H1 (cell line): Measurements from ENCODE around the gene ABL2. TPM values are rescaled to one million over a fixed set of nuclear protein-coding genes. Genes with fewer than 3 reads are reported as not detected.
A peak's percentile ranks its signal among the peaks of the same experiment; 100 is the strongest.

Source experiments
- CTCF ChIA-PET: fragments of 300-600 bp; sonication (Branson Sonifier 250); formaldehyde crosslinking; loops from one replicate; lab custom pipeline; 2021; ENCODE audit not compliant: partially characterized antibody; lab: Charles Lee
- POLR2A ChIA-PET: fragments of 300-600 bp; sonication (Branson Sonifier 250); formaldehyde crosslinking; loops from one replicate; lab custom pipeline; 2021; ENCODE audit warnings: inconsistent platforms; ENCODE audit not compliant: partially characterized antibody; lab: Charles Lee
- DNase-seq, 2 experiments: peaks; one replicate each; pipeline versions ENCODE4 v3.0.0 to v3.0.0-alpha.2; 2010 to 2022; ENCODE audit warnings: low spot score in 2 of 2, low read depth in 1 of 2, mixed read lengths in 1 of 2
- FAIRE-seq: peaks from 2 replicates; lab custom pipeline; 2011; peaks lifted over from hg19 to GRCh38; lab: Jason Lieb, UNC
- H2AFZ ChIP-seq: 2 replicates; pipeline ENCODE4 v1.8.1; 2012; ENCODE audit warnings: low read length, inconsistent platforms
- H2AK5ac ChIP-seq: 2 replicates; pipeline ENCODE4 v1.6.1; 2013; ENCODE audit warnings: low read depth, low read length
- H2BK120ac ChIP-seq: replicated peaks from 2 replicates; pipeline ENCODE3; 2013; ENCODE audit warnings: low read depth, low read length, inconsistent platforms
- H2BK12ac ChIP-seq: 2 replicates; pipeline ENCODE4 v1.6.1; 2013; ENCODE audit warnings: low read depth, low read length
- H2BK15ac ChIP-seq: 2 replicates; pipeline ENCODE4 v1.6.1; 2013; ENCODE audit warnings: low read length
- H2BK20ac ChIP-seq: 2 replicates; pipeline ENCODE4 v1.6.1; 2013; ENCODE audit warnings: low read length
- H2BK5ac ChIP-seq: 2 replicates; pipeline ENCODE4 v1.6.1; 2013; ENCODE audit warnings: low read depth, low read length
- H3K14ac ChIP-seq: 2 replicates; pipeline ENCODE4 v1.6.1; 2013; ENCODE audit warnings: inconsistent platforms; ENCODE audit not compliant: insufficient read length
- H3K18ac ChIP-seq: 2 replicates; pipeline ENCODE4 v1.6.1; 2013; ENCODE audit warnings: low read length; ENCODE audit errors: extremely low read depth
- H3K23ac ChIP-seq: 2 replicates; pipeline ENCODE4 v1.6.1; 2013; ENCODE audit warnings: inconsistent platforms; ENCODE audit not compliant: insufficient read length
- H3K23me2 ChIP-seq: 2 replicates; pipeline ENCODE4 v1.6.1; 2013; ENCODE audit warnings: low read depth, low read length
- H3K27ac ChIP-seq: 2 replicates; pipeline ENCODE4 v1.6.1; 2011; ENCODE audit warnings: low read depth, low read length, inconsistent platforms
- H3K27me3 ChIP-seq, 4 experiments: replicated peaks in 1 of 4; 1 replicate in 1 of 4; 2 replicates in 3 of 4; pipeline versions ENCODE4 v1.6.1 to v1.8.1; 2011 to 2013; ENCODE audit warnings: low read length in 3 of 4, mild to moderate bottlenecking in 3 of 4, inconsistent platforms in 2 of 4, mixed read lengths in 2 of 4, moderate library complexity in 1 of 4; ENCODE audit not compliant: control insufficient read depth in 3 of 4, insufficient read depth in 3 of 4; ENCODE audit errors: extremely low read depth in 1 of 4
- H3K36me3 ChIP-seq, 4 experiments: 2 replicates each; pipeline versions ENCODE4 v1.6.1 to v1.8.1; 2011 to 2013; ENCODE audit warnings: mild to moderate bottlenecking in 4 of 4, low read length in 3 of 4, moderate library complexity in 2 of 4, control low read depth in 1 of 4, inconsistent platforms in 1 of 4; ENCODE audit not compliant: insufficient read depth in 4 of 4, control insufficient read depth in 2 of 4
- H3K4ac ChIP-seq: replicated peaks from 2 replicates; pipeline ENCODE3; 2013; ENCODE audit warnings: low read length, low read depth, mixed read lengths, inconsistent platforms; ENCODE audit not compliant: insufficient read length
- H3K4me1 ChIP-seq, 4 experiments: replicated peaks in 1 of 4; 1 replicate in 1 of 4; 2 replicates in 3 of 4; pipeline versions ENCODE4 v1.6.1 to v1.8.1; 2011 to 2013; ENCODE audit warnings: low read length in 3 of 4, inconsistent platforms in 2 of 4, mixed read lengths in 1 of 4; ENCODE audit not compliant: insufficient read depth in 4 of 4, control insufficient read depth in 3 of 4
- H3K4me2 ChIP-seq, 2 experiments: 2 replicates each; pipeline versions ENCODE4 v1.6.1 to v1.8.1; 2011 to 2013; ENCODE audit warnings: low read depth in 2 of 2, low read length in 2 of 2, control low read depth in 1 of 2, inconsistent platforms in 1 of 2, mild to moderate bottlenecking in 1 of 2; ENCODE audit not compliant: insufficient read depth in 1 of 2
- H3K4me3 ChIP-seq, 4 experiments: fragments of 200-600, 300-600 bp in 1 of 4; sonication (generic), shearing (Covaris generic), sonication (Bioruptor Twin) in 1 of 4; 2 replicates each; pipeline versions ENCODE4 v1.5.1 to v1.8.1; 2011 to 2016; ENCODE audit warnings: low read length in 4 of 4, low read depth in 3 of 4, control low read depth in 2 of 4, inconsistent platforms in 2 of 4, mild to moderate bottlenecking in 2 of 4, mixed read lengths in 1 of 4, moderate library complexity in 1 of 4; ENCODE audit not compliant: insufficient read depth in 2 of 4; ENCODE audit errors: extremely low read depth in 1 of 4
- H3K56ac ChIP-seq: replicated peaks from 2 replicates; pipeline ENCODE3; 2013; ENCODE audit warnings: low read depth, mild to moderate bottlenecking, mixed read lengths, low read length, inconsistent platforms; ENCODE audit not compliant: insufficient read length
- H3K79me1 ChIP-seq: 2 replicates; pipeline ENCODE4 v1.6.1; 2013; ENCODE audit warnings: low read depth, low read length, control low read depth
- H3K79me2 ChIP-seq, 2 experiments: 2 replicates each; pipeline versions ENCODE4 v1.6.1 to v1.8.1; 2012 to 2013; ENCODE audit warnings: low read length in 2 of 2, mild to moderate bottlenecking in 2 of 2, inconsistent platforms in 1 of 2; ENCODE audit not compliant: insufficient read depth in 2 of 2, control insufficient read depth in 1 of 2
- H3K9ac ChIP-seq, 4 experiments: replicated peaks in 1 of 4; 1 replicate in 1 of 4; 2 replicates in 3 of 4; pipeline versions ENCODE4 v1.6.1 to v1.8.1; 2011 to 2013; ENCODE audit warnings: low read depth in 3 of 4, low read length in 3 of 4, control low read depth in 2 of 4, mild to moderate bottlenecking in 2 of 4, moderate library complexity in 2 of 4, inconsistent platforms in 1 of 4; ENCODE audit errors: extremely low read depth in 1 of 4
- H3K9me3 ChIP-seq, 2 experiments: 2 replicates each; pipeline versions ENCODE4 v1.6.1 to v1.8.1; 2012 to 2013; ENCODE audit warnings: mild to moderate bottlenecking in 2 of 2, moderate library complexity in 2 of 2, control low read depth in 1 of 2, inconsistent platforms in 1 of 2, low read depth in 1 of 2, low read length in 1 of 2, mixed read lengths in 1 of 2; ENCODE audit not compliant: insufficient read depth in 2 of 2
- H4K20me1 ChIP-seq, 2 experiments: replicated peaks in 1 of 2; 2 replicates each; pipeline versions ENCODE3 to v1.8.1; 2011 to 2013; ENCODE audit warnings: inconsistent platforms in 2 of 2, low read length in 2 of 2, mild to moderate bottlenecking in 1 of 2; ENCODE audit not compliant: insufficient read depth in 2 of 2, control insufficient read depth in 1 of 2
- H4K5ac ChIP-seq: 2 replicates; pipeline ENCODE4 v1.6.1; 2013; ENCODE audit warnings: low read length, low read depth, mixed read lengths, inconsistent platforms; ENCODE audit not compliant: insufficient read length
- H4K8ac ChIP-seq: 2 replicates; pipeline ENCODE4 v1.8.0; 2013; ENCODE audit warnings: mild to moderate bottlenecking, moderate library complexity, low read length, inconsistent platforms; ENCODE audit not compliant: insufficient read depth; ENCODE audit errors: extremely low read depth
- H4K91ac ChIP-seq: replicated peaks from 2 replicates; pipeline ENCODE3; 2013; ENCODE audit warnings: low read length, mixed read lengths, inconsistent platforms; ENCODE audit not compliant: insufficient read length
- JUND ChIP-seq: IDR thresholded peaks from 2 replicates; pipeline ENCODE4 v1.6.1; 2011; ENCODE audit warnings: mild to moderate bottlenecking, improper control_type of control experiment, low read length
- WGBS, 2 experiments: shearing (Covaris generic) in 1 of 2; methylation state at CpG; one replicate each; pipeline versions ENCODE4 v1.1.6 to v1.1.7; 2013 to 2015; ENCODE audit warnings: low lambda C conversion rate in 2 of 2, mixed read lengths in 2 of 2, inconsistent platforms in 1 of 2, low coverage in 1 of 2, missing lambda C conversion rate in 1 of 2; ENCODE audit not compliant: insufficient replicate concordance in 2 of 2, insufficient coverage in 1 of 2, insufficient read length in 1 of 2; ENCODE audit errors: extremely low coverage in 1 of 2, missing lambda C conversion rate in 1 of 2; 5-methylcytosine and 5-hydroxymethylcytosine counted together
- polyA plus RNA-seq, 7 experiments: library from polyadenylated mRNA; depleted of rRNA in 3 of 7; stranded (reverse) in 5 of 7; unstranded in 2 of 7; fragments of >200 nt in 5 of 7; fragments of 200-250 nt in 2 of 7; gene quantifications; 1 replicate in 5 of 7; 2 replicates in 1 of 7; 4 replicates in 1 of 7; pipeline versions ENCODE4 v1.2.1 to v1.2.3, GENCODE V29; 2011 to 2013; ENCODE audit warnings: missing spikeins in 2 of 7, mixed read lengths in 2 of 7
- total RNA-seq: library from RNA; stranded (reverse); fragmentation: NEBNext Ultra II Directional; extraction: Animal tissue kit (Norgen Biotek cat#: 25700); gene quantifications from 2 replicates; pipeline ENCODE4 v1.2.1, GENCODE V29; 2021

ABL2 gene
- total and polyA plus RNA-seq, 2 of the 8 experiments (the other 6 are each of a cell fraction or from before 2014, with no cell fraction given), result 4.5 to 19.1 TPM

- H2AK5ac ChIP-seq, result no peak overlapping the region
- H4K5ac ChIP-seq, result no peak overlapping the region
- H3K23ac ChIP-seq, result no peak overlapping the region
- no peak overlapping the region for H4K8ac ChIP-seq
- no peak overlapping the region for H2BK120ac ChIP-seq
- no peaks in the 10 kb centered on the region for H3K27me3 ChIP-seq
- H3K14ac ChIP-seq, result no peak overlapping the region
- peaks cover 5 to 31% of the 10 kb centered on the region in 2 experiments; a peak in 3 of 4 replicates for H3K79me2 ChIP-seq
- H2BK15ac ChIP-seq, result no peak overlapping the region
- no peak for TF ChIP-seq JUND
- H3K4ac ChIP-seq, result no peak overlapping the region
- DNase-seq (no peak), FAIRE-seq (no peak)
- no peak overlapping the region for H3K56ac ChIP-seq
- no peak overlapping the region for H3K9ac ChIP-seq
- no peak overlapping the region for H2BK12ac ChIP-seq
- CTCF ChIA-PET, result interaction anchor here (1.1 kb wide), 1 partner anchor 143 kb away, joined by 3 read pairs; no protein-coding TSS in a partner anchor
- peak overlapping the region; percentile 57 to 72; a peak in 3 of 4 replicates for H3K4me2 ChIP-seq
- no peaks in the 10 kb centered on the region for H3K9me3 ChIP-seq
- no peak overlapping the region for H2AFZ ChIP-seq
- no peaks in the 10 kb centered on the region for H3K36me3 ChIP-seq
- H4K20me1 ChIP-seq, result peaks cover 3 to 7% of the 10 kb centered on the region in 2 experiments
- no peak overlapping the region for H2BK5ac ChIP-seq
- no peak overlapping the region for H3K27ac ChIP-seq
- no peak overlapping the region for H3K18ac ChIP-seq
- POLR2A ChIA-PET, result interaction anchor here (0.6 kb wide), 1 partner anchor 87 kb away, joined by 3 read pairs; no protein-coding TSS in a partner anchor
- H3K23me2 ChIP-seq, result peaks cover 7% of the 10 kb centered on the region
- 57% methylated on average over 5 of the region's 5 CpGs; no CpG with 5 or more reads in 1 of the 2 experiments for WGBS, 2 experiments
- no peak overlapping the region for H2BK20ac ChIP-seq
- H3K79me1 ChIP-seq, result 0 out of 2 replicates have a peak, but pooled peaks cover 2% of the 10 kb centered on the region
- peaks cover 0 to 3% (median 1%) of the 10 kb centered on the region in 4 experiments; a peak in 3 of 7 replicates for H3K4me1 ChIP-seq
- H3K4me3 ChIP-seq, result peak overlapping the region; percentile 62 to 100 (median 76); a peak in 4 of 8 replicates
- H4K91ac ChIP-seq, result no peak overlapping the region
These were observed 774 bp upstream of the ABL2 start for GRCh38 chr1:179230251-179230650.
